Esophagus squamous epithelium (tissue), 5 donors: ENCODE results near the gene PYY. TPM values are rescaled to one million over a fixed set of nuclear protein-coding genes. Genes with fewer than 3 reads are reported as not detected.

Experiments used
- DNase-seq: peaks from one replicate; lab custom pipeline; 2025; lab: John Stamatoyannopoulos, UW
- H3K27ac ChIP-seq, 4 donors: fragments of 200-600 bp; sonication (generic); one replicate each; pipeline ENCODE4 v1.5.1; 2016 to 2019; ENCODE audit warnings: mild to moderate bottlenecking in 1 of 4
- H3K27me3 ChIP-seq, 4 donors: fragments of 200-600 bp; sonication (generic); 1 replicate in 3 of 4; 2 replicates in 1 of 4; pipeline versions ENCODE4 v1.5.1 to v1.6.0; 2017 to 2021; ENCODE audit warnings: antibody characterized with exemption in 1 of 4
- H3K36me3 ChIP-seq, 3 donors: fragments of 200-600 bp; sonication (generic); one replicate each; pipeline ENCODE4 v1.5.1; 2016 to 2019
- H3K4me1 ChIP-seq, 3 donors: fragments of 200-600 bp; sonication (generic); one replicate each; pipeline ENCODE4 v1.5.1; 2017 to 2019
- H3K4me3 ChIP-seq, 4 donors: fragments of 200-600 bp; sonication (generic); 1 replicate in 3 of 4; 2 replicates in 1 of 4; pipeline ENCODE4 v1.5.1; 2016 to 2019; ENCODE audit warnings: mild to moderate bottlenecking in 2 of 4, moderate library complexity in 1 of 4
- H3K9me3 ChIP-seq, 3 donors: fragments of 200-600 bp; sonication (generic); one replicate each; pipeline ENCODE4 v1.5.1; 2016 to 2019
- POLR2A ChIP-seq, 4 donors: fragments of 450-650 bp; IDR thresholded peaks; one replicate each; pipeline ENCODE4 v1.6.1; 2017; ENCODE audit warnings: antibody characterized with exemption in 4 of 4, mild to moderate bottlenecking in 4 of 4, moderate library complexity in 3 of 4
- WGBS, 2 donors: methylation state at CpG; one replicate each; pipeline ENCODE4 v1.1.5; 2018; 5-methylcytosine and 5-hydroxymethylcytosine counted together
- intact Hi-C: fragments of 100-400 bp; cut with DNase I; formaldehyde crosslinking; loops from one replicate; pipeline ENCODE4 v1.15.0; 2022
- total RNA-seq, 4 donors: library from RNA; depleted of rRNA; stranded (reverse); fragments of >200 nt; gene quantifications; one replicate each; pipeline ENCODE4 v1.1.0, GENCODE V29; 2016
- TF ChIP-seq, protein P1 (sequence below), 6 experiments: fragments of 450-650 bp in 4 of 6; fragments of 200-600 bp in 2 of 6; sonication (generic) in 2 of 6; IDR thresholded peaks; one replicate each; pipeline ENCODE4 v1.5.1; 2016 to 2019; ENCODE audit warnings: antibody characterized with exemption in 6 of 6, mild to moderate bottlenecking in 4 of 6, moderate library complexity in 4 of 6
- donor health status: DM: yes; HTN: yes; CAD: no.

PYY gene
- total RNA-seq, 4 donors from 2014 or later: not detected

DNA sequence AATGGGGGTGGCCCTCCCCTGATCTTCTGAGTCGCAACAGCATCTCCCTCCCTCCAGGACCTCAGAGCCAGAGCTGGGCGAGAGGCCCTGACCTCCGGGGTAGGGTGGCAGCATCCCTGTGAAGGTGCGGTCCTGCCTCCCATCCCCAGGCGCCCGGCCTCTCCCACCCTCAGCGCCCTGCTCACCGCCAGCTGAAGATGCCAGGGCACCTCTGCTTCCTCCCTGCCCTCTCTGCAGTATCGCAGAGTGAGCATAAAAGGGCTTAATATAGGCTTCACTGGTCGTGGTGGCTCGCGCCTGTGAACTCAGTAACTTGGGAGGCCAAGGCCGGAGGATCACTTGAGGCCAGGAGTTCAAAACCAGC lies 35.7 kb downstream of the PYY start:
- peak overlapping the region in 2 of 4 donors; percentile 37 to 46 for H3K4me3 ChIP-seq
- H3K27ac ChIP-seq: no peak overlapping the region
- WGBS, 2 donors: 71 to 74% methylated on average over 6 to 8 of the region's 13 CpGs
- peaks cover 0 to 11% (median 5%) of the 10 kb centered on the region in 3 donors for H3K4me1 ChIP-seq
- peaks cover 0 to 44% (median 0%) of the 10 kb centered on the region in 4 donors for H3K27me3 ChIP-seq
- H3K36me3 ChIP-seq: no peaks in the 10 kb centered on the region
- H3K9me3 ChIP-seq: no peaks in the 10 kb centered on the region
- intact Hi-C loops: no loop called here
- no peak for DNase-seq
- TF ChIP-seq POLR2A (IDR thresholded peaks at IDR 0.05): no peak
- TF ChIP-seq, protein P1, sequence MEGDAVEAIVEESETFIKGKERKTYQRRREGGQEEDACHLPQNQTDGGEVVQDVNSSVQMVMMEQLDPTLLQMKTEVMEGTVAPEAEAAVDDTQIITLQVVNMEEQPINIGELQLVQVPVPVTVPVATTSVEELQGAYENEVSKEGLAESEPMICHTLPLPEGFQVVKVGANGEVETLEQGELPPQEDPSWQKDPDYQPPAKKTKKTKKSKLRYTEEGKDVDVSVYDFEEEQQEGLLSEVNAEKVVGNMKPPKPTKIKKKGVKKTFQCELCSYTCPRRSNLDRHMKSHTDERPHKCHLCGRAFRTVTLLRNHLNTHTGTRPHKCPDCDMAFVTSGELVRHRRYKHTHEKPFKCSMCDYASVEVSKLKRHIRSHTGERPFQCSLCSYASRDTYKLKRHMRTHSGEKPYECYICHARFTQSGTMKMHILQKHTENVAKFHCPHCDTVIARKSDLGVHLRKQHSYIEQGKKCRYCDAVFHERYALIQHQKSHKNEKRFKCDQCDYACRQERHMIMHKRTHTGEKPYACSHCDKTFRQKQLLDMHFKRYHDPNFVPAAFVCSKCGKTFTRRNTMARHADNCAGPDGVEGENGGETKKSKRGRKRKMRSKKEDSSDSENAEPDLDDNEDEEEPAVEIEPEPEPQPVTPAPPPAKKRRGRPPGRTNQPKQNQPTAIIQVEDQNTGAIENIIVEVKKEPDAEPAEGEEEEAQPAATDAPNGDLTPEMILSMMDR (IDR thresholded peaks at IDR 0.05): no peak

DNA sequence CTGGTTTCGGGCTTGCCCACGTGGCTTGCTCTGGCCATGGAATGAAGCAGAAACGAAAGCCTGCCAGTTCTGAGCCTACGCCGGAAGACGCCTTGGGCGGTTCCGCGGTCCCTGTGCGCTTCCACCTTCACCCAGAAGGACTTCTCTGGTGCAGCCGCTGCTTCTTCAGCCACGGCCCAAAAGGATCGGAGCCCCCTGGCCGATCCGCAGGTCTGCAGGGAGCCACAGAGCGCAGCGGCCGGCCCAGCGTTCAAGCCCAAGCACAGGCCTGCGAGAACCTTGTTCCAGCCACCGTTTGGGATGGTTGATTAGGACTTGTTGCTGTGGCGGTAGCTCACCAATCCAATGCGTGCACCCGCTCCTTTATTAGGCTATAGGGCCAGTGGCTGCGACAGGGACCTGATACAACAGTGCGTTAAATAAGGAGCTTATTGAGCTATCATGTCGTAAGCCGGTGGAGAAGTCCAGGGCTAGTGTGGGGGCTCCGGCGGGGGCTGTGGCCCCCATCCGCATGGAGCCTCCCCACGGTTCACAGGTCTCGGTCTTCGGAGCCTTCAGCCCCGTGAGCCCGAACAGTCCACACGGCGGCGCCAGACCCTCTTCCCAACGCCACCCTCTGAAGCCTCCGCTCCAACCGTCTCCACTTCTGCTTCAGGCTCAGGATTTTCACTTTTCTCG lies 36.3 kb downstream of the PYY start:
- WGBS, 2 donors: 6 to 19% methylated on average over 9 to 22 of the region's 43 CpGs
- Histone ChIP-seq H3K36me3 (no peaks in the 10 kb centered on the region), H3K4me3 (peak overlapping the region; percentile 18 to 46 (median 34)), H3K4me1 (peaks cover 0 to 11% (median 5%) of the 10 kb centered on the region in 3 donors), H3K27me3 (peaks cover 0 to 39% (median 0%) of the 10 kb centered on the region in 4 donors), H3K27ac (no peak overlapping the region), H3K9me3 (no peaks in the 10 kb centered on the region)
- no peak for DNase-seq
- TF ChIP-seq, protein P1 (IDR thresholded peaks at IDR 0.05): peak in 3 of 6 experiments; percentile 14 to 43 (median 28)
- no peak for TF ChIP-seq POLR2A (IDR thresholded peaks at IDR 0.05)
- intact Hi-C loops: no loop called here

DNA sequence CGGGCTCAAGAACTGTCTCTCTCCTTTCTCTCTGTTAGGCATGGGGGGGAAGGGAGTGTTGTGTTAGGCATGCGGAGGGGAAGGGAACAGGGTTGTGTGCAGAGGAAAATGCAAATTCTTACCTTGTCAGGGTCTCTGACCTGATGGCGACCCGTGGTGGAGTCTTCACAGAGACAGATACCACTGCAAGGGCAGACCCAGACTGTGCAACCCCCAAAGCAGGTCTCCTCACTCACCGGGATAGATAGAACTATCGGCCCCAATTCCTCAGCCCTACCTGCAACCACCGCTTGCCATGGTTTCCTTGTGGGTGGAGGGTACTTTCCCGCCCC lies 36.8 kb downstream of the PYY start:
- TF ChIP-seq, protein P1 (IDR thresholded peaks at IDR 0.05): no peak
- no peak for TF ChIP-seq POLR2A (IDR thresholded peaks at IDR 0.05)
- WGBS, 2 donors: 79 to 86% methylated on average over 3 to 5 of the region's 8 CpGs
- peaks cover 0 to 11% (median 5%) of the 10 kb centered on the region in 3 donors for H3K4me1 ChIP-seq
- peaks cover 0 to 38% (median 0%) of the 10 kb centered on the region in 4 donors for H3K27me3 ChIP-seq
- intact Hi-C loops: no loop called here
- no peak overlapping the region for H3K27ac ChIP-seq
- no peak for DNase-seq
- H3K4me3 ChIP-seq: peak overlapping the region in 1 of 4 donors; percentile 46
- no peaks in the 10 kb centered on the region for H3K36me3 ChIP-seq
- H3K9me3 ChIP-seq: no peaks in the 10 kb centered on the region

DNA sequence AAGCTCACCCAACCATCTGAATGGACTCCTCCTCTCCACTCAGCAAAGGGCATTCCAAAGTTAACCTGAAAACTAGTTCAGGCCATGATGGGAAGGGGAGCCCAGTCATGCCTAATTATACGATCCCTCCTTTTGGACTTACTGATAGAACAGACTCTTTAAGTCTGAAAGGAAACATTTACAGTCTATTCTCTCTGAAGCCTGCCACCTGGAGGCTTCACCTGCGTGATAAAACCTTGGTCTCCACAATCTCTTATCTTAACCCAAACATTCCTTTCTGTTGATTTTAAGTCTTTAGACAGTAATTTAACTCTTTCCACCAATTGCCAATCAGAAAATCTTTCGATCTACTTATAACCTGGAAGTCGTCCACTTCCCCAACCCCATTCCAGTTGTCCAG lies 37.4 kb downstream of the PYY start:
- WGBS, 2 donors: 71 to 81% methylated on average over 4 of the region's 4 CpGs
- H3K27ac ChIP-seq: no peak overlapping the region

DNA sequence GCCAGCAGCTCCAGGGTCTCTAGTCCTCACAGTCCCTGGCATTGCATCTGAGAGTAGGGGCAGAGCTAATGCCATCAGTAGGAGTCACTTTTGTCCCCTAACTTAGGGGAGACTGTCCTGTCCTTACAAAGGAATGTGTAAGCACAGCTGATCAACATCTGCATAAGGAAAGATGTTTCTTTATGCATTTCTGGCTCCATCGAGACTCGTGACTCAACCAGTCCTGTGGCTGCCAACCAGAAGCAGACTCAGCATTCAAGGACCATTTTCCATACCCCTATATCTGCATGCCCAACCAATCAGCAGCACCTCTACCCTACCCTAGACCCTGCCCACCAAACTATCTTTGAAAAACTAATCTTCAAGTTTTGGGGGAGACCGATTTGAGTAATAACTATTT lies 38.2 kb downstream of the PYY start:
- Histone ChIP-seq H3K36me3 (no peaks in the 10 kb centered on the region), H3K4me1 (peaks cover 0 to 11% (median 5%) of the 10 kb centered on the region in 3 donors), H3K27me3 (peaks cover 0 to 31% (median 0%) of the 10 kb centered on the region in 4 donors), H3K27ac (no peak overlapping the region), H3K9me3 (no peaks in the 10 kb centered on the region), H3K4me3 (no peak overlapping the region)
- 62 to 90% methylated on average over 2 to 3 of the region's 3 CpGs for WGBS, 2 donors
- no peak for DNase-seq
- intact Hi-C loops: no loop called here
- TF ChIP-seq, protein P1 (IDR thresholded peaks at IDR 0.05): no peak
- TF ChIP-seq POLR2A (IDR thresholded peaks at IDR 0.05): no peak

More for the DNA sequence above, 37.4 kb downstream of the PYY start:
- Histone ChIP-seq H3K27me3 (peaks cover 0 to 38% (median 0%) of the 10 kb centered on the region in 4 donors), H3K36me3 (no peaks in the 10 kb centered on the region), H3K9me3 (no peaks in the 10 kb centered on the region), H3K4me1 (peaks cover 0 to 11% (median 5%) of the 10 kb centered on the region in 3 donors), H3K4me3 (no peak overlapping the region)
- TF ChIP-seq, protein P1 (IDR thresholded peaks at IDR 0.05): no peak
- no peak for TF ChIP-seq POLR2A (IDR thresholded peaks at IDR 0.05)
- intact Hi-C loops: no loop called here
- no peak for DNase-seq
